Ovary (tissue), 3 donors: ENCODE measurements around the gene BMPR2.

Experiments used
- CTCF ChIP-seq, 3 donors: fragments of 450-650 bp in 2 of 3; fragments of 200-600 bp in 1 of 3; IDR thresholded peaks; one replicate each; pipeline versions ENCODE4 v1.5.1 to v1.8.0; 2016 to 2022; ENCODE audit warnings: antibody characterized with exemption in 3 of 3, mild to moderate bottlenecking in 1 of 3
- POLR2A ChIP-seq: fragments of 450-650 bp; IDR thresholded peaks from one replicate; pipeline ENCODE4 v1.6.1; 2017; ENCODE audit warnings: antibody characterized with exemption, mild to moderate bottlenecking, moderate library complexity
- donor health status: DM: no; HTN: no; CAD: no.

GRCh38 chr2:202490479-202490878 lies 114.4 kb downstream of the BMPR2 start:
- TF ChIP-seq CTCF (IDR thresholded peaks at IDR 0.05): no peak
- no peak for TF ChIP-seq POLR2A
